PC-3 (cell line): ENCODE data around the gene NPHS2. TPM values are rescaled to one million over a fixed set of nuclear protein-coding genes. Genes with fewer than 3 reads are reported as not detected.

Source experiments
- ATAC-seq: fragments of 200-7000 bp; cut with Tn5 transposase; 2 replicates; pipeline ENCODE4 v1.9.1; 2020; ENCODE audit warnings: mild to moderate bottlenecking, moderate library complexity
- BruUV-seq: library from RNA; stranded (reverse); fragments of 400-500 nt; replicated peaks from 2 replicates; lab custom pipeline; 2021; lab: Mats Ljungman, UMichigan
- CTCF ChIA-PET: fragments of 300-600 bp; sonication (Branson Sonifier 250); formaldehyde crosslinking; loops from one replicate; lab custom pipeline; 2022; ENCODE audit warnings: antibody characterized with exemption; lab: Charles Lee
- POLR2A ChIA-PET: fragments of 300-600 bp; sonication (Branson Sonifier 250); formaldehyde crosslinking; loops from one replicate; lab custom pipeline; 2022; ENCODE audit warnings: antibody characterized with exemption; ENCODE audit not compliant: unreplicated experiment; lab: Charles Lee
- DNase-seq: peaks from one replicate; pipeline ENCODE4 v3.0.0-alpha.2; 2015
- H2AFZ ChIP-seq: fragments of 300-600 bp; sonication (generic); 2 replicates; pipeline ENCODE4 v1.6.0; 2016; ENCODE audit warnings: antibody characterized with exemption, low read length
- H3F3A ChIP-seq: fragments of 300-600 bp; sonication (generic); one replicate; pipeline ENCODE4 v1.6.0; 2017; ENCODE audit warnings: antibody characterized with exemption, low read length, control low read depth, mild to moderate bottlenecking; ENCODE audit not compliant: unreplicated experiment
- H3K27ac ChIP-seq: fragments of 300-600 bp; sonication (generic); 2 replicates; pipeline ENCODE4 v1.5.1; 2016; ENCODE audit warnings: mild to moderate bottlenecking, low read length
- H3K27me3 ChIP-seq: fragments of 300-600 bp; sonication (generic); 2 replicates; pipeline ENCODE4 v1.6.1; 2016; ENCODE audit warnings: low read length, mixed read lengths
- H3K36me3 ChIP-seq: fragments of 300-600 bp; sonication (generic); 2 replicates; pipeline ENCODE4 v1.6.1; 2016; ENCODE audit warnings: low read depth, mixed run types, low read length, mixed read lengths
- H3K4me1 ChIP-seq: fragments of 300-600 bp; sonication (generic); 2 replicates; pipeline ENCODE4 v1.5.1; 2016; ENCODE audit warnings: low read length; ENCODE audit not compliant: insufficient read depth
- H3K4me2 ChIP-seq: fragments of 300-600 bp; sonication (generic); 2 replicates; pipeline ENCODE4 v1.6.0; 2016; ENCODE audit warnings: low read length
- H3K4me3 ChIP-seq: fragments of 300-600 bp; sonication (generic); 2 replicates; pipeline ENCODE4 v1.5.1; 2016; ENCODE audit warnings: mild to moderate bottlenecking, low read length, mixed read lengths
- H3K79me2 ChIP-seq: fragments of 300-600 bp; sonication (generic); 2 replicates; pipeline ENCODE4 v1.6.1; 2017; ENCODE audit warnings: low read length, mixed read lengths
- H3K9ac ChIP-seq: fragments of 300-600 bp; sonication (generic); 2 replicates; pipeline ENCODE4 v1.6.0; 2016; ENCODE audit warnings: mild to moderate bottlenecking, low read length
- H3K9me2 ChIP-seq: fragments of 300-600 bp; sonication (generic); replicated peaks from 2 replicates; pipeline ENCODE4 v1.6.1; 2016; ENCODE audit warnings: mixed run types, low read length, mixed read lengths
- H3K9me3 ChIP-seq: fragments of 300-600 bp; sonication (generic); 2 replicates; pipeline ENCODE4 v1.6.1; 2016; ENCODE audit warnings: low read length, mixed read lengths
- H4K20me1 ChIP-seq: fragments of 300-600 bp; sonication (generic); 2 replicates; pipeline ENCODE4 v1.6.1; 2016; ENCODE audit warnings: low read length, mixed read lengths
- EZH2 ChIP-seq: fragments of 300-600 bp; sonication (generic); IDR thresholded peaks from one replicate; pipeline ENCODE4 v1.6.1; 2017; ENCODE audit warnings: antibody characterized with exemption, mild to moderate bottlenecking, low read length; ENCODE audit not compliant: unreplicated experiment
- EZH2phosphoT487 ChIP-seq: fragments of 300-600 bp; sonication (generic); IDR thresholded peaks from 2 replicates; pipeline ENCODE4 v1.6.1; 2018; ENCODE audit warnings: mild to moderate bottlenecking, antibody characterized with exemption, low read length, borderline replicate concordance
- intact Hi-C: fragments of 100-400 bp; cut with micrococcal nuclease; formaldehyde crosslinking; loops from 2 replicates; pipeline ENCODE4 v1.9.0; 2023
- total RNA-seq: library from RNA; depleted of rRNA; stranded (reverse); fragments of >200 nt; gene quantifications from 2 replicates; pipeline ENCODE4 v1.2.3, GENCODE V29; 2014
- TF ChIP-seq, protein P1 (sequence below): fragments of 300-600 bp; sonication (generic); conservative IDR thresholded peaks from 2 replicates; pipeline ENCODE4 v1.5.1; 2017; ENCODE audit warnings: antibody characterized with exemption, low read depth, mild to moderate bottlenecking, low read length

The NPHS2 gene
- total RNA-seq, 1 experiment from 2014 or later, result not detected

GRCh38 chr1:179599623-179600249 is 24.0 kb upstream of the NPHS2 start:
- H3K4me1 ChIP-seq, result no peaks in the 10 kb centered on the region
- H3F3A ChIP-seq, result no peaks in the 10 kb centered on the region
- H3K4me3 ChIP-seq, result no peak overlapping the region
- H4K20me1 ChIP-seq, result no peaks in the 10 kb centered on the region
- ChIA-PET CTCF (no interaction called here), POLR2A (interaction anchor here (0.6 kb wide), 1 partner anchor 208 kb away, joined by 3 read pairs; no protein-coding TSS in a partner anchor)
- intact Hi-C loops, result no loop called here
- no peak overlapping the region for H3K4me2 ChIP-seq
- H3K9me2 ChIP-seq, result no peaks in the 10 kb centered on the region
- no peaks in the 10 kb centered on the region for H3K9me3 ChIP-seq
- no peak overlapping the region for H3K27ac ChIP-seq
- no peaks in the 10 kb centered on the region for H3K79me2 ChIP-seq
- peaks cover 15% of the 10 kb centered on the region for H3K27me3 ChIP-seq
- DNase-seq (peak; percentile 71), ATAC-seq (peak; percentile 90)
- no peak overlapping the region for H2AFZ ChIP-seq
- no peaks in the 10 kb centered on the region for H3K36me3 ChIP-seq
- no TSS peak for BruUV-seq
- TF ChIP-seq, protein P1, sequence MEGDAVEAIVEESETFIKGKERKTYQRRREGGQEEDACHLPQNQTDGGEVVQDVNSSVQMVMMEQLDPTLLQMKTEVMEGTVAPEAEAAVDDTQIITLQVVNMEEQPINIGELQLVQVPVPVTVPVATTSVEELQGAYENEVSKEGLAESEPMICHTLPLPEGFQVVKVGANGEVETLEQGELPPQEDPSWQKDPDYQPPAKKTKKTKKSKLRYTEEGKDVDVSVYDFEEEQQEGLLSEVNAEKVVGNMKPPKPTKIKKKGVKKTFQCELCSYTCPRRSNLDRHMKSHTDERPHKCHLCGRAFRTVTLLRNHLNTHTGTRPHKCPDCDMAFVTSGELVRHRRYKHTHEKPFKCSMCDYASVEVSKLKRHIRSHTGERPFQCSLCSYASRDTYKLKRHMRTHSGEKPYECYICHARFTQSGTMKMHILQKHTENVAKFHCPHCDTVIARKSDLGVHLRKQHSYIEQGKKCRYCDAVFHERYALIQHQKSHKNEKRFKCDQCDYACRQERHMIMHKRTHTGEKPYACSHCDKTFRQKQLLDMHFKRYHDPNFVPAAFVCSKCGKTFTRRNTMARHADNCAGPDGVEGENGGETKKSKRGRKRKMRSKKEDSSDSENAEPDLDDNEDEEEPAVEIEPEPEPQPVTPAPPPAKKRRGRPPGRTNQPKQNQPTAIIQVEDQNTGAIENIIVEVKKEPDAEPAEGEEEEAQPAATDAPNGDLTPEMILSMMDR, result peak; percentile 65
- no peak for TF ChIP-seq EZH2
- H3K9ac ChIP-seq, result no peak overlapping the region

GRCh38 chr1:179598631-179599030 is 22.9 kb upstream of the NPHS2 start:
- Histone ChIP-seq H3K36me3 (no peaks in the 10 kb centered on the region), H3K79me2 (no peaks in the 10 kb centered on the region), H3K27me3 (peaks cover 21% of the 10 kb centered on the region), H3K4me3 (no peak overlapping the region), H3K9me3 (no peaks in the 10 kb centered on the region), H3F3A (no peaks in the 10 kb centered on the region), H4K20me1 (no peaks in the 10 kb centered on the region), H2AFZ (no peak overlapping the region), H3K27ac (no peak overlapping the region), H3K9me2 (no peaks in the 10 kb centered on the region), H3K4me1 (no peaks in the 10 kb centered on the region), H3K4me2 (no peak overlapping the region), H3K9ac (no peak overlapping the region)
- ChIA-PET POLR2A (no interaction called here), CTCF (no interaction called here)
- DNase-seq (no peak), ATAC-seq (no peak)
- intact Hi-C loops, result no loop called here
- no peak for TF ChIP-seq EZH2
- no peak for TF ChIP-seq EZH2phosphoT487
- TF ChIP-seq, protein P1, result no peak
- no TSS peak for BruUV-seq
